Measurements from ENCODE around the gene GIT1. TPM values are rescaled to one million over a fixed set of nuclear protein-coding genes. Genes with fewer than 3 reads are reported as not detected.

The GIT1 gene
- total and polyA plus RNA-seq, 11 donors = 23.0 to 52.9 (median 31.4) TPM

DNA sequence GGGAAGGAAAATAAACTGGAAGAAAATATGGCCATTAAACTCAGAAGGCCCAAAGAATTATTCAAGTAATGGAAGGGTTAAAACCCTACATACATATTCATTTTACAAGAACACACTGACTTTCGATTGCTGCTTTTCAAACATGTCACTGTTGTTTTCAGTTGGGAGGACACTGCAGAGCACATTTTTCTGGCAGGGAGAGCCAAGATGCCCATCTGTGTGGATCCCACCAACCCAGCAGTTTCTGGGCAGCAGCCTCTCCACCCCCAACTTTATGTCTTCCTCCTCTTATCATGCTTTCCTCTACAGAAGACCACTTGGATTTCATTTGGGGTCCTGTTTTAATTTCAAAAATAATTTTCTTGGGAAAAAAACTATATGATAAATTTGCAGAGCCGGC is 40.4 kb upstream of the GIT1 start:
- no peaks in the 10 kb centered on the region for H3K27me3 ChIP-seq
- WGBS, 4 donors = 54 to 63% (median 57%) methylated on average over 2 of the region's 2 CpGs
- peaks cover 0 to 64% (median 43%) of the 10 kb centered on the region in 9 donors for H3K36me3 ChIP-seq
- DNase-seq (no peak), ATAC-seq (no peak)
- no peak overlapping the region for H3K4me3 ChIP-seq
- peak overlapping the region in 1 of 12 donors; percentile 18 for H3K27ac ChIP-seq
- no peaks in the 10 kb centered on the region for H3K9me3 ChIP-seq
- intact Hi-C loops (cut with DNase I) = loop anchor here in 3 of 10 donors (5.0 to 10.0 kb wide), 2 partner anchors 302 to 305 kb away; partner anchors contain the start of gene SSH2 (in 3 of the 3)
- peaks cover 0 to 34% (median 8%) of the 10 kb centered on the region in 12 donors for H3K4me1 ChIP-seq
- TF ChIP-seq CTCF (IDR thresholded peaks at IDR 0.05) = no peak
- TF ChIP-seq POLR2A (IDR thresholded peaks at IDR 0.05) = no peak

- ATAC-seq = peak in 3 of 4 donors; percentile 44 to 51 (median 47)
- Histone ChIP-seq H3K4me1 (peaks cover 0 to 37% (median 8%) of the 10 kb centered on the region in 12 donors), H3K27me3 (no peaks in the 10 kb centered on the region), H3K27ac (peak overlapping the region in 4 of 12 donors; percentile 2 to 28 (median 17)), H3K9me3 (no peaks in the 10 kb centered on the region), H3K4me3 (no peak overlapping the region), H3K36me3 (peaks cover 0 to 53% (median 31%) of the 10 kb centered on the region in 9 donors)
- no peak for TF ChIP-seq CTCF (IDR thresholded peaks at IDR 0.05)
- TF ChIP-seq POLR2A (IDR thresholded peaks at IDR 0.05) = no peak
- intact Hi-C loops (cut with DNase I) = no loop called here
- 66 to 71% (median 70%) methylated on average over 2 of the region's 2 CpGs for WGBS, 4 donors
- no peak for DNase-seq
These were observed 39.2 kb upstream of the GIT1 start for GRCh38 chr17:29628644-29629043.

GRCh38 chr17:29627951-29628350 is 38.5 kb upstream of the GIT1 start:
- ATAC-seq = no peak
- H3K27ac ChIP-seq = peak overlapping the region in 4 of 12 donors; percentile 2 to 28 (median 17)
- H3K4me3 ChIP-seq = no peak overlapping the region
- H3K36me3 ChIP-seq = peaks cover 0 to 47% (median 28%) of the 10 kb centered on the region in 9 donors
- no peak for DNase-seq
- H3K27me3 ChIP-seq = no peaks in the 10 kb centered on the region
- H3K4me1 ChIP-seq = peaks cover 0 to 34% (median 10%) of the 10 kb centered on the region in 12 donors
- intact Hi-C loops (cut with DNase I) = no loop called here
- 90 to 100% (median 95%) methylated on average over 1 of the region's 1 CpG for WGBS, 4 donors
- no peaks in the 10 kb centered on the region for H3K9me3 ChIP-seq
- TF ChIP-seq POLR2A (IDR thresholded peaks at IDR 0.05) (no peak), CTCF (IDR thresholded peaks at IDR 0.05) (no peak)

DNA sequence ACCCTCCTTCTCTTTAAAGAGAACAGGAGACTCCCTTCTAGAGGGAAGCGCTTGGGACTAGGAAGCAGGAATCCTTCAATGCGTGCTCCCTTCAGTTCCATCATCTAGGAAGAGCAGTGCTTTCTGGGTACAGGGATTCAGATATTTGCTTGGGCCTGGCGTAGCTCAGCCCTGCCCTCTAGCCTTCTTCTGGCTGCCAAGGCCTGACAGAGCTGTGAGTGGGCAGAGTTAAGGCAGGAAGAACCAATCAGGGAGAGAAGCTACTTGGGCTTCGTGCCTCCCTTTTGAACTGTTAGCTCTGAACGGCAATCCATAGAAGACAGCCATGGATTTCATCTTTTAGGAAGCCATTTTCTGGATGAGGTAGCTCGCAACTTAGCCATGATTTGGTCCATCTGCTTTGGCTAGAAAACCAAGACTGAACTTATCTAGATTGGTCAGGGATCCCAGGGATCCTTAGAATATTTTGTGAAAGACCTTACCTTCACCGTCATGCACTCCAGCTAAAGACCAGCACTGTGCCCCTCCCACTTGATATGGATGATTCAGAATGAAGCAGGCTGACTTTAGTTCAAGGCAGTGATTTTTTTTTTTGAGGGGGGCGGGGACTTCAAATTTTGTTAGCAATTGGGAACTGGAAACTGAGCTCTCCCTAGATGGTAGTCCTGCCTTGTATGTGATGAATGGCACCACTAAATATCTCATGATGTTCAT is 35.7 kb upstream of the GIT1 start:
- DNase-seq = peak in 2 of 5 donors; percentile 65 to 75
- intact Hi-C loops (cut with DNase I) = no loop called here
- TF ChIP-seq POLR2A (IDR thresholded peaks at IDR 0.05) = no peak
- TF ChIP-seq CTCF (IDR thresholded peaks at IDR 0.05) = peak in 4 of 12 donors; percentile 26 to 32 (median 28)
- Histone ChIP-seq H3K4me3 (no peak overlapping the region), H3K27me3 (no peaks in the 10 kb centered on the region), H3K36me3 (peaks cover 0 to 20% (median 5%) of the 10 kb centered on the region in 9 donors), H3K27ac (peak overlapping the region in 10 of 12 donors; percentile 3 to 56 (median 37)), H3K4me1 (peaks cover 0 to 56% (median 24%) of the 10 kb centered on the region in 12 donors), H3K9me3 (no peaks in the 10 kb centered on the region)
- peak; percentile 43 to 73 (median 64) for ATAC-seq
- WGBS, 4 donors = 63 to 81% (median 66%) methylated on average over 6 to 8 of the region's 8 CpGs

Data from heart left ventricle (tissue), 16 donors.